ENCODE results near the gene SPSB3.
"Not testable (repeated sequence)": the region's sequence is repeated elsewhere in the genome, so short reads cannot be mapped to it uniquely, and the experiment has no call there.

The SPSB3 gene

GRCh38 chr16:1816396-1817275, 34.3 kb upstream of the SPSB3 start:
- DNase-seq = no peak

- no peak for DNase-seq
Observed at GRCh38 chr16:1815461-1815860, 33.1 kb upstream of the SPSB3 start.

- no peak for DNase-seq
Observed at GRCh38 chr16:1812732-1813163, 30.4 kb upstream of the SPSB3 start.

- DNase-seq = no peak
Observed at GRCh38 chr16:1810536-1810935, 28.2 kb upstream of the SPSB3 start.

- DNase-seq = no peak
Observed at GRCh38 chr16:1810106-1810505, 27.7 kb upstream of the SPSB3 start.

GRCh38 chr16:1809281-1809801, 27.0 kb upstream of the SPSB3 start:
- no peak for DNase-seq

GRCh38 chr16:1808691-1809090, 26.3 kb upstream of the SPSB3 start:
- DNase-seq = no peak

GRCh38 chr16:1807626-1808025, 25.3 kb upstream of the SPSB3 start:
- DNase-seq = no peak

- DNase-seq = no peak
Observed at GRCh38 chr16:1800701-1801100, 18.3 kb upstream of the SPSB3 start.

GRCh38 chr16:1799263-1799662, 16.9 kb upstream of the SPSB3 start:
- DNase-seq = not testable (repeated sequence)

GRCh38 chr16:1794908-1795666, 12.7 kb upstream of the SPSB3 start:
- DNase-seq = no peak

- DNase-seq = no peak
Observed at GRCh38 chr16:1794221-1794871, 12.0 kb upstream of the SPSB3 start.

- no peak for DNase-seq
Observed at GRCh38 chr16:1793578-1794220, 11.3 kb upstream of the SPSB3 start, which contains the start of gene IGFALS. Gene IGFALS (minus strand): TSS chr16:1793705. CDS start chr16:1793652, 53 bp downstream.

- DNase-seq = no peak
Observed at GRCh38 chr16:1792836-1793577, 10.6 kb upstream of the SPSB3 start.

- DNase-seq = no peak
Observed at GRCh38 chr16:1791943-1792812, 9.8 kb upstream of the SPSB3 start.

GRCh38 chr16:1791256-1791942, 9.0 kb upstream of the SPSB3 start:
- DNase-seq = no peak

GRCh38 chr16:1790611-1791255, 8.4 kb upstream of the SPSB3 start:
- no peak for DNase-seq

- no peak for DNase-seq
Observed at GRCh38 chr16:1790261-1790610, 7.9 kb upstream of the SPSB3 start.

GRCh38 chr16:1789643-1790045, 7.3 kb upstream of the SPSB3 start:
- DNase-seq = no peak

- no peak for DNase-seq
Observed at GRCh38 chr16:1788708-1789100, 6.3 kb upstream of the SPSB3 start.

Measured in left hindlimb (tissue), 1 donor.